GM23248 (cell line): Measurements from ENCODE around the gene SLC25A53.

Source experiments
- EZH2 ChIP-seq: fragments of 200-600 bp; sonication (generic); IDR thresholded peaks from 2 replicates; pipeline ENCODE4 v1.6.1; 2018; ENCODE audit warnings: antibody characterized with exemption, mild to moderate bottlenecking; ENCODE audit not compliant: insufficient read depth, poor library complexity, severe bottlenecking
- EZH2phosphoT487 ChIP-seq: fragments of 200-600 bp; sonication (generic); IDR thresholded peaks from 2 replicates; pipeline ENCODE4 v1.6.1; 2018; ENCODE audit warnings: antibody characterized with exemption, moderate library complexity, mild to moderate bottlenecking, low read depth; ENCODE audit not compliant: insufficient read depth

DNA sequence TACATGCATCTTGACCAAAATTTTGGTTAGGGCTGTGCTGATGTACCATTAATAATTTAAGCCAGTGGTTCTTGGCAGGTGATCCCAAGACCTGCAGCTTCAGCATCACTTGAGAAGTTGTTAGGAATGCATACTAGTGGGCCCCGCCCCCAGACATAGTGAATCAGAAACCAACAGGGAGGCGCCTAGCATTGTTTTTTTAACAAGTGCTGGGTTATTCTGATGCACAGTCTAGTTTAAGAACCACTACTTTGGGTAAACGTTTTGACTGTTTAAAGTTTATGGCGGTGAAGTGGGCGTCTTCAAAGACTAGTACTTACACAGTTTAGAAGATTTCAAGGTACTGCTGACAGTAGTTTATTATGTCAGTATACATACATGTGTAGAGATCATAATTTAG, 33.0 kb upstream of the SLC25A53 start:
- TF ChIP-seq EZH2 (no peak), EZH2phosphoT487 (no peak)
